IMR-90 (cell line): ENCODE measurements around the gene ANKRD10. TPM values are rescaled to one million over a fixed set of nuclear protein-coding genes. Genes with fewer than 3 reads are reported as not detected.

Experiments used
- ATAC-seq: fragments of 200-7000 bp; cut with Tn5 transposase; 2 replicates; pipeline ENCODE4 v1.9.1; 2020; ENCODE audit warnings: low read depth, mild to moderate bottlenecking, moderate library complexity
- BruUV-seq: library from RNA; stranded (reverse); fragments of 400-500 nt; replicated peaks from 2 replicates; lab custom pipeline; 2021; lab: Mats Ljungman, UMichigan
- CTCF ChIA-PET: fragments of 300-600 bp; formaldehyde crosslinking; extraction: SDS; loops from one replicate; lab custom pipeline; 2021; ENCODE audit warnings: antibody characterized with exemption; lab: Yijun Ruan, JAX
- POLR2A ChIA-PET: fragments of 300-600 bp; sonication (Branson Sonifier 250); formaldehyde crosslinking; loops from one replicate; lab custom pipeline; 2022; ENCODE audit warnings: antibody characterized with exemption; ENCODE audit not compliant: unreplicated experiment; lab: Charles Lee
- DNase-seq: peaks from one replicate; pipeline ENCODE4 v3.0.0; 2013
- H2AFZ ChIP-seq: replicated peaks from 2 replicates; pipeline ENCODE3; 2013; ENCODE audit warnings: low read length, mild to moderate bottlenecking; ENCODE audit not compliant: poor library complexity
- H2AK5ac ChIP-seq: 2 replicates; pipeline ENCODE4 v1.6.1; 2013; ENCODE audit warnings: low read depth, low read length, inconsistent platforms
- H2AK9ac ChIP-seq: replicated peaks from 2 replicates; pipeline ENCODE3; 2013; ENCODE audit warnings: mild to moderate bottlenecking, low read depth, low read length, moderate library complexity; ENCODE audit not compliant: poor library complexity
- H2BK120ac ChIP-seq: 2 replicates; pipeline ENCODE4 v1.6.1; 2013; ENCODE audit warnings: low read depth, low read length, inconsistent platforms
- H2BK15ac ChIP-seq: 3 replicates; pipeline ENCODE4 v1.6.1; 2013; ENCODE audit warnings: low read depth, low read length, inconsistent platforms
- H2BK20ac ChIP-seq: 2 replicates; pipeline ENCODE4 v1.6.1; 2013; ENCODE audit warnings: low read depth, mild to moderate bottlenecking, inconsistent platforms, low read length, moderate library complexity
- H2BK5ac ChIP-seq: 2 replicates; pipeline ENCODE4 v1.6.1; 2013; ENCODE audit warnings: mild to moderate bottlenecking, low read depth, low read length, inconsistent platforms; ENCODE audit not compliant: poor library complexity, severe bottlenecking
- H3K14ac ChIP-seq: replicated peaks from 2 replicates; pipeline ENCODE4 v1.6.1; 2013; ENCODE audit warnings: low read depth, low read length, inconsistent platforms
- H3K18ac ChIP-seq: 2 replicates; pipeline ENCODE4 v1.6.1; 2013; ENCODE audit warnings: low read depth, low read length, control low read depth
- H3K23ac ChIP-seq: 2 replicates; pipeline ENCODE4 v1.6.1; 2013; ENCODE audit warnings: low read depth, low read length, inconsistent platforms
- H3K27ac ChIP-seq: 2 replicates; pipeline ENCODE4 v1.5.1; 2013; ENCODE audit warnings: mild to moderate bottlenecking, control low read depth, low read length; ENCODE audit not compliant: insufficient read depth
- H3K27me3 ChIP-seq: 2 replicates; pipeline ENCODE4 v1.6.1; 2013; ENCODE audit warnings: low read length; ENCODE audit not compliant: control insufficient read depth, insufficient read depth
- H3K36me3 ChIP-seq: 2 replicates; pipeline ENCODE4 v1.6.1; 2013; ENCODE audit warnings: low read length, mixed read lengths; ENCODE audit not compliant: control insufficient read depth, insufficient read depth
- H3K4ac ChIP-seq: 2 replicates; pipeline ENCODE4 v1.6.1; 2013; ENCODE audit warnings: low read depth, low read length, inconsistent platforms
- H3K4me1 ChIP-seq: 2 replicates; pipeline ENCODE4 v1.6.1; 2013; ENCODE audit warnings: low read length, mixed read lengths; ENCODE audit not compliant: control insufficient read depth, insufficient read depth
- H3K4me2 ChIP-seq: 2 replicates; pipeline ENCODE4 v1.6.1; 2013; ENCODE audit warnings: low read depth, mild to moderate bottlenecking, control low read depth, low read length, moderate library complexity
- H3K4me3 ChIP-seq: 2 replicates; pipeline ENCODE4 v1.5.1; 2013; ENCODE audit warnings: low read depth, mild to moderate bottlenecking, control low read depth, low read length, moderate library complexity; ENCODE audit not compliant: insufficient read depth
- H3K56ac ChIP-seq: 2 replicates; pipeline ENCODE4 v1.6.1; 2013; ENCODE audit warnings: low read length, inconsistent platforms; ENCODE audit not compliant: insufficient read depth; ENCODE audit errors: extremely low read depth
- H3K79me1 ChIP-seq, 2 experiments: 2 replicates each; pipeline ENCODE4 v1.6.1; 2013; ENCODE audit warnings: low read length in 2 of 2, inconsistent platforms in 1 of 2, low read depth in 1 of 2
- H3K9ac ChIP-seq: 2 replicates; pipeline ENCODE4 v1.6.1; 2013; ENCODE audit warnings: low read depth, low read length, control low read depth
- H3K9me1 ChIP-seq: 2 replicates; pipeline ENCODE4 v1.6.1; 2013; ENCODE audit warnings: low read length, inconsistent platforms; ENCODE audit not compliant: insufficient read depth
- H3K9me3 ChIP-seq: 2 replicates; pipeline ENCODE4 v1.6.1; 2013; ENCODE audit warnings: low read length; ENCODE audit not compliant: control insufficient read depth, insufficient read depth
- H4K20me1 ChIP-seq: 2 replicates; pipeline ENCODE4 v1.6.1; 2013; ENCODE audit warnings: low read length, inconsistent platforms; ENCODE audit not compliant: insufficient read depth
- H4K5ac ChIP-seq: 2 replicates; pipeline ENCODE4 v1.6.1; 2013; ENCODE audit warnings: mild to moderate bottlenecking, low read depth, low read length, control low read depth
- H4K8ac ChIP-seq, 2 experiments: 2 replicates each; pipeline ENCODE4 v1.6.1; 2013; ENCODE audit warnings: low read depth in 2 of 2, low read length in 2 of 2, control low read depth in 1 of 2, inconsistent platforms in 1 of 2
- H4K91ac ChIP-seq: 2 replicates; pipeline ENCODE4 v1.6.1; 2013; ENCODE audit warnings: low read depth, low read length, inconsistent platforms; ENCODE audit not compliant: insufficient read depth
- BHLHE40 ChIP-seq: fragments of 150-350 bp; IDR thresholded peaks from 2 replicates; pipeline ENCODE4 v1.6.1; 2016; ENCODE audit warnings: mild to moderate bottlenecking, low read depth, low read length
- CHD1 ChIP-seq: IDR thresholded peaks from 2 replicates; pipeline ENCODE4 v1.6.1; 2012; ENCODE audit warnings: low read depth, low read length, improper control_type of control experiment
- FOS ChIP-seq: fragments of 150-350 bp; IDR thresholded peaks from 2 replicates; pipeline ENCODE4 v1.6.1; 2016; ENCODE audit warnings: low read depth, low read length
- MAFK ChIP-seq: IDR thresholded peaks from 2 replicates; pipeline ENCODE4 v1.6.1; 2012; ENCODE audit warnings: low read depth, low read length, improper control_type of control experiment
- MAZ ChIP-seq: IDR thresholded peaks from 2 replicates; pipeline ENCODE4 v1.6.1; 2012; ENCODE audit warnings: low read depth, mild to moderate bottlenecking, low read length, improper control_type of control experiment, moderate library complexity, borderline replicate concordance
- NFE2L2 ChIP-seq: fragments of 150-350 bp; IDR thresholded peaks from 2 replicates; pipeline ENCODE4 v1.6.1; 2016; ENCODE audit warnings: low read depth, mild to moderate bottlenecking, low read length
- POLR2A ChIP-seq: IDR thresholded peaks from 2 replicates; pipeline ENCODE4 v1.6.1; 2012; ENCODE audit warnings: mild to moderate bottlenecking, low read depth, low read length
- RAD21 ChIP-seq: IDR thresholded peaks from 2 replicates; pipeline ENCODE4 v1.6.1; 2012; ENCODE audit warnings: low read length, improper control_type of control experiment
- RFX5 ChIP-seq: IDR thresholded peaks from 2 replicates; pipeline ENCODE4 v1.8.0; 2012; ENCODE audit warnings: low read depth, mild to moderate bottlenecking, low read length, moderate library complexity
- WGBS, 2 experiments: methylation state at CpG; one replicate each; pipeline versions ENCODE4 v1.1.5 to v1.1.7; 2013; ENCODE audit warnings: missing lambda C conversion rate in 2 of 2; ENCODE audit not compliant: insufficient read length in 1 of 2; ENCODE audit errors: extremely low coverage in 2 of 2; 5-methylcytosine and 5-hydroxymethylcytosine counted together
- dilution Hi-C: fragments of 300-500 bp; cut with HindIII; formaldehyde crosslinking; loops from one replicate; pipeline ENCODE4 v1.14.3; 2018; ENCODE audit warnings: low sequenced_read_pairs; ENCODE audit not compliant: unreplicated experiment
- in situ Hi-C: fragments of 300-500 bp; cut with MboI; formaldehyde crosslinking; loops from 3 replicates; pipeline ENCODE4 v1.14.3; 2019; ENCODE audit warnings: low sequenced_read_pairs, inconsistent platforms, mixed read lengths
- intact Hi-C: fragments of 100-400 bp; cut with micrococcal nuclease; formaldehyde crosslinking; loops from 2 replicates; pipeline ENCODE4 v1.10.0; 2022
- polyA plus RNA-seq, 3 experiments: library from polyadenylated mRNA; depleted of rRNA; stranded (reverse); fragments of >200 nt; gene quantifications; 2 replicates each; pipeline ENCODE4 v1.2.3, GENCODE V29; 2012; ENCODE audit warnings: low replicate concordance in 1 of 3
- total RNA-seq: library from RNA; depleted of rRNA; stranded (reverse); fragments of >200 nt; gene quantifications from 2 replicates; pipeline ENCODE4 v1.2.3, GENCODE V29; 2012
- TF ChIP-seq, protein P1 (sequence below): conservative IDR thresholded peaks from 2 replicates; pipeline ENCODE4 v1.5.1; 2012; ENCODE audit warnings: mild to moderate bottlenecking, low read depth, low read length, improper control_type of control experiment

ANKRD10 gene
- total and polyA plus RNA-seq, 2 of the 4 experiments (the other 2 are of a cell fraction) = 18.3 to 31.1 TPM

DNA sequence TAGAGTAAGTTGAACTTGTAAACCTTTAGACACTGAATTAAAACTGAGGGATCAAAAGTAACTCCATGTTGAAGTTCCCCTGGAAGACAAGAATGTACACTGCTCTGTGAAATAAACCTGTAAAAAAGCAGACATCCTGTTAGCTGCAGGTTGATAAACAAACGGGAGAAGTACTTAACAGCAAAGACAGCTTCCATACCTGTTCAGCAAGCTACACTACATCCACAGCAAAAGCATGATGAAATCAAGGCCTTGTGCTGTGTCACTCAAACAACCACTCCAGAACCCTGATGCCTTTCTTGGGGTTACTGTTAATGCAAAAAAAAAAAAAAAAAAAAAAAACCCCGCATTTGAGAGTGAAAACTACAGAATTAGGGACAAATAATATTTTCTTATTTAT lies 20.8 kb downstream of the ANKRD10 start:
- BruUV-seq = no TSS peak
- no peak overlapping the region for H2BK20ac ChIP-seq
- no peak overlapping the region for H3K14ac ChIP-seq
- no peak overlapping the region for H3K56ac ChIP-seq
- TF ChIP-seq, protein P1, sequence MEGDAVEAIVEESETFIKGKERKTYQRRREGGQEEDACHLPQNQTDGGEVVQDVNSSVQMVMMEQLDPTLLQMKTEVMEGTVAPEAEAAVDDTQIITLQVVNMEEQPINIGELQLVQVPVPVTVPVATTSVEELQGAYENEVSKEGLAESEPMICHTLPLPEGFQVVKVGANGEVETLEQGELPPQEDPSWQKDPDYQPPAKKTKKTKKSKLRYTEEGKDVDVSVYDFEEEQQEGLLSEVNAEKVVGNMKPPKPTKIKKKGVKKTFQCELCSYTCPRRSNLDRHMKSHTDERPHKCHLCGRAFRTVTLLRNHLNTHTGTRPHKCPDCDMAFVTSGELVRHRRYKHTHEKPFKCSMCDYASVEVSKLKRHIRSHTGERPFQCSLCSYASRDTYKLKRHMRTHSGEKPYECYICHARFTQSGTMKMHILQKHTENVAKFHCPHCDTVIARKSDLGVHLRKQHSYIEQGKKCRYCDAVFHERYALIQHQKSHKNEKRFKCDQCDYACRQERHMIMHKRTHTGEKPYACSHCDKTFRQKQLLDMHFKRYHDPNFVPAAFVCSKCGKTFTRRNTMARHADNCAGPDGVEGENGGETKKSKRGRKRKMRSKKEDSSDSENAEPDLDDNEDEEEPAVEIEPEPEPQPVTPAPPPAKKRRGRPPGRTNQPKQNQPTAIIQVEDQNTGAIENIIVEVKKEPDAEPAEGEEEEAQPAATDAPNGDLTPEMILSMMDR = no peak
- no peak for TF ChIP-seq RFX5
- TF ChIP-seq NFE2L2 = no peak
- no peak for TF ChIP-seq BHLHE40
- no peak for TF ChIP-seq CHD1
- no peak for TF ChIP-seq MAZ
- no peak for TF ChIP-seq RAD21
- no peak for TF ChIP-seq POLR2A
- TF ChIP-seq MAFK = no peak
- TF ChIP-seq FOS = no peak
- intact Hi-C loops = no loop called here
- no peak overlapping the region for H4K5ac ChIP-seq
- no peak overlapping the region for H3K27ac ChIP-seq
- in situ Hi-C loops = no loop called here
- no peak overlapping the region for H2AFZ ChIP-seq
- no peak overlapping the region for H3K18ac ChIP-seq
- no peak overlapping the region for H2BK120ac ChIP-seq
- no peak overlapping the region for H4K91ac ChIP-seq
- H3K4me2 ChIP-seq = no peak overlapping the region
- H3K23ac ChIP-seq = no peak overlapping the region
- H3K4me3 ChIP-seq = no peak overlapping the region
- H2AK9ac ChIP-seq = no peak overlapping the region
- H3K4ac ChIP-seq = no peak overlapping the region
- DNase-seq = no peak
- H3K27me3 ChIP-seq = no peaks in the 10 kb centered on the region
- no peak for ATAC-seq
- WGBS, 2 experiments = no CpG with 5 or more reads among the region's 2 CpGs
- peaks cover 5% of the 10 kb centered on the region; the same call in 1 of the 2 replicates for H3K9me1 ChIP-seq
- peaks cover 24% of the 10 kb centered on the region for H3K36me3 ChIP-seq
- dilution Hi-C loops = no loop called here
- ChIA-PET POLR2A (no interaction called here), CTCF (interaction anchor here (0.6 to 0.8 kb wide), 3 partner anchors 8 to 973 kb away, joined by 3 to 4 read pairs (median 3); no protein-coding TSS in a partner anchor)
- no peaks in the 10 kb centered on the region for H3K4me1 ChIP-seq
- H2BK15ac ChIP-seq = no peak overlapping the region
- peaks cover 4% of the 10 kb centered on the region; the same call in 1 of the 2 replicates for H4K20me1 ChIP-seq
- no peaks in the 10 kb centered on the region for H3K9me3 ChIP-seq
- peaks cover 11 to 44% of the 10 kb centered on the region in 2 experiments for H3K79me1 ChIP-seq
- H3K9ac ChIP-seq = no peak overlapping the region
- H4K8ac ChIP-seq = no peak overlapping the region
- H2BK5ac ChIP-seq = no peak overlapping the region
- H2AK5ac ChIP-seq = no peak overlapping the region
